ENCODE data around the gene THADA.

The THADA gene

GRCh38 chr2:43464590-43464989, 131.2 kb downstream of the THADA start:
- no peak for TF ChIP-seq CTCF (IDR thresholded peaks at IDR 0.05; ENCODE audit: poor library complexity, severe bottlenecking)
- H3K27me3 ChIP-seq (ENCODE audit: insufficient read depth, poor library complexity, severe bottlenecking) = no peaks in the 10 kb centered on the region
- no peaks in the 10 kb centered on the region for H3K36me3 ChIP-seq (ENCODE audit: low read depth)
- DNase-seq (ENCODE audit: low spot score) (no peak), ATAC-seq (ENCODE audit: low read depth) (peak; percentile 42; the same call in 1 of the 3 replicates)
- H3K4me1 ChIP-seq (ENCODE audit: insufficient read depth, poor library complexity, severe bottlenecking) = peaks cover 51% of the 10 kb centered on the region
- H3K4me3 ChIP-seq (ENCODE audit: severe bottlenecking) = no peak overlapping the region
- H3K27ac ChIP-seq (ENCODE audit: poor library complexity, severe bottlenecking) = no peak overlapping the region
- no peaks in the 10 kb centered on the region for H3K9me3 ChIP-seq (ENCODE audit: severe bottlenecking)

- ATAC-seq (ENCODE audit: low read depth) (no peak), DNase-seq (ENCODE audit: low spot score) (no peak)
- H3K27ac ChIP-seq (ENCODE audit: poor library complexity, severe bottlenecking) = no peak overlapping the region
- peaks cover 56% of the 10 kb centered on the region for H3K4me1 ChIP-seq (ENCODE audit: insufficient read depth, poor library complexity, severe bottlenecking)
- H3K27me3 ChIP-seq (ENCODE audit: insufficient read depth, poor library complexity, severe bottlenecking) = no peaks in the 10 kb centered on the region
- H3K9me3 ChIP-seq (ENCODE audit: severe bottlenecking) = no peaks in the 10 kb centered on the region
- no peak for TF ChIP-seq CTCF (IDR thresholded peaks at IDR 0.05; ENCODE audit: poor library complexity, severe bottlenecking)
- H3K36me3 ChIP-seq (ENCODE audit: low read depth) = no peaks in the 10 kb centered on the region
- H3K4me3 ChIP-seq (ENCODE audit: severe bottlenecking) = no peak overlapping the region
Observed at GRCh38 chr2:43462866-43463641, 132.8 kb downstream of the THADA start.

- no peaks in the 10 kb centered on the region for H3K36me3 ChIP-seq (ENCODE audit: low read depth)
- no peaks in the 10 kb centered on the region for H3K9me3 ChIP-seq (ENCODE audit: severe bottlenecking)
- no peak for TF ChIP-seq CTCF (IDR thresholded peaks at IDR 0.05; ENCODE audit: poor library complexity, severe bottlenecking)
- H3K4me3 ChIP-seq (ENCODE audit: severe bottlenecking) = no peak overlapping the region
- H3K27me3 ChIP-seq (ENCODE audit: insufficient read depth, poor library complexity, severe bottlenecking) = no peaks in the 10 kb centered on the region
- peaks cover 65% of the 10 kb centered on the region for H3K4me1 ChIP-seq (ENCODE audit: insufficient read depth, poor library complexity, severe bottlenecking)
- no peak for ATAC-seq (ENCODE audit: low read depth)
- H3K27ac ChIP-seq (ENCODE audit: poor library complexity, severe bottlenecking) = peak overlapping the region; percentile 84
- no peak for DNase-seq (ENCODE audit: low spot score)
Observed at GRCh38 chr2:43461453-43462073, 134.3 kb downstream of the THADA start.

GRCh38 chr2:43460611-43461365, 135.1 kb downstream of the THADA start:
- no peak overlapping the region for H3K4me3 ChIP-seq (ENCODE audit: severe bottlenecking)
- no peaks in the 10 kb centered on the region for H3K27me3 ChIP-seq (ENCODE audit: insufficient read depth, poor library complexity, severe bottlenecking)
- H3K9me3 ChIP-seq (ENCODE audit: severe bottlenecking) = no peaks in the 10 kb centered on the region
- no peak for TF ChIP-seq CTCF (IDR thresholded peaks at IDR 0.05; ENCODE audit: poor library complexity, severe bottlenecking)
- no peaks in the 10 kb centered on the region for H3K36me3 ChIP-seq (ENCODE audit: low read depth)
- 0 out of 3 replicates have a peak, but pooled peaks have one; percentile 7 for ATAC-seq (ENCODE audit: low read depth)
- peaks cover 73% of the 10 kb centered on the region for H3K4me1 ChIP-seq (ENCODE audit: insufficient read depth, poor library complexity, severe bottlenecking)
- H3K27ac ChIP-seq (ENCODE audit: poor library complexity, severe bottlenecking) = peak overlapping the region; percentile 84
- DNase-seq (ENCODE audit: low spot score) = no peak

Measured in RWPE2 (cell line).